Measurements from ENCODE around the gene DIP2C. TPM values are rescaled to one million over a fixed set of nuclear protein-coding genes. Genes with fewer than 3 reads are reported as not detected.

The DIP2C gene
- total and polyA plus RNA-seq, 2 donors (not counting 1 experiment from before 2014, with no cell fraction given), result 1.3 to 1.9 TPM

- H3K9me3 ChIP-seq (ENCODE audit: control extremely low read depth in 1 of 3, control insufficient read depth in 2 of 3, insufficient read depth in 1 of 3, low read length in 2 of 3), result no peaks in the 10 kb centered on the region
Measured at GRCh38 chr10:429696-430095, 259.8 kb downstream of the DIP2C start.

More at GRCh38 chr10:429696-430095, 259.8 kb downstream of the DIP2C start:
- intact Hi-C loops (cut with micrococcal nuclease), result no loop called here
- Histone ChIP-seq H3K79me2 (ENCODE audit: control insufficient read depth, insufficient read depth, low read length) (no peaks in the 10 kb centered on the region), H3K36me3 (replicated peaks in 1 of 2; ENCODE audit: control extremely low read depth in 1 of 2, control insufficient read depth in 1 of 2, extremely low read depth in 1 of 2, insufficient read depth in 2 of 2, low read length in 1 of 2) (no peaks in the 10 kb centered on the region), H3K4me3 (ENCODE audit: control extremely low read depth in 1 of 5, extremely low read depth in 1 of 5, insufficient read depth in 1 of 5, low read depth in 2 of 5, low read length in 4 of 5) (no peak overlapping the region), H3K4me1 (ENCODE audit: control insufficient read depth in 2 of 2, insufficient read depth in 2 of 2, low read length in 2 of 2) (no peaks in the 10 kb centered on the region), H3K4me2 (replicated peaks; ENCODE audit: low read depth, low read length, poor library complexity, severe bottlenecking) (no peak overlapping the region), H3K9ac (ENCODE audit: low read length) (no peak overlapping the region), H4K20me1 (ENCODE audit: control insufficient read depth, insufficient read depth, low read length, poor library complexity, severe bottlenecking) (no peaks in the 10 kb centered on the region), H3K27me3 (replicated peaks in 1 of 4; ENCODE audit: control extremely low read depth in 1 of 4, control insufficient read depth in 3 of 4, insufficient read depth in 4 of 4, low read length in 3 of 4) (no peaks in the 10 kb centered on the region), H2AFZ (ENCODE audit: insufficient read depth, low read depth, low read length, poor library complexity, severe bottlenecking) (no peak overlapping the region), H3K27ac (ENCODE audit: low read length in 2 of 2) (no peak overlapping the region)
- Mint-ChIP-seq H3K27me3 (peaks cover 17% of the 10 kb centered on the region), H3K27ac (no peak overlapping the region), H3K4me1 (no peaks in the 10 kb centered on the region), H3K9me3 (ENCODE audit: insufficient read depth) (peaks cover 2% of the 10 kb centered on the region), H3K4me3 (no peak overlapping the region)
- TF ChIP-seq EZH2 (IDR thresholded peaks at IDR 0.05; ENCODE audit: borderline replicate concordance, insufficient read depth, low read depth, low read length, poor library complexity, severe bottlenecking) (no peak), CTCF (IDR thresholded peaks at IDR 0.05) (no peak)
- POLR2A ChIA-PET, result no interaction called here
- CTCF ChIA-PET, result no interaction called here
- DNase-seq (no peak), ATAC-seq (ENCODE audit: low read depth) (no peak)
- 100% methylated on average over 2 of the region's 2 CpGs for WGBS (ENCODE audit: insufficient coverage)
